ENCODE results near the gene ABCA10. TPM values are rescaled to one million over a fixed set of nuclear protein-coding genes. Genes with fewer than 3 reads are reported as not detected.

The ABCA10 gene
- 2.8 and 4.7 TPM in 2 replicates for total RNA-seq

DNA sequence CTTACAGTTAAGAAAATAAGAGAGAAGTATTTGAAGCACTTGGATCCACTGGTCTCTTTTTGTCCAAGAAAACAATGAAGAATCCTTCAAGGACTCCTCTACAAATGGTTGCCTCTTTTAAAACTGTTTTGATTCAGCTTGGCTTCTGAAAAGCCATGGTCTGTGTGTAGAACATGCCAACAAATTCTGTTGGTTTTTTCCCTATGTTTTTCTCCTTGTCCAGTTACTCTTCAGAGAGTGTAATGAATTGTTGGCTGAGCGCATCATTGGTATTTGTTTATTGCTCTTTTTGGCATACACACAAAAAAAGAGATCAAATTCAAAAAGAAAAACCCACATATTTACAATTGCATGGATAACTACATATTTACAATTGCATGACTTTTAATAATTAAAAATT lies at the start of gene ABCA10:
Gene ABCA10 (minus strand): TSS at position 249 of the 400 bp plus-strand sequence. CDS start 3,466 bp downstream, outside the sequence.

DNA sequence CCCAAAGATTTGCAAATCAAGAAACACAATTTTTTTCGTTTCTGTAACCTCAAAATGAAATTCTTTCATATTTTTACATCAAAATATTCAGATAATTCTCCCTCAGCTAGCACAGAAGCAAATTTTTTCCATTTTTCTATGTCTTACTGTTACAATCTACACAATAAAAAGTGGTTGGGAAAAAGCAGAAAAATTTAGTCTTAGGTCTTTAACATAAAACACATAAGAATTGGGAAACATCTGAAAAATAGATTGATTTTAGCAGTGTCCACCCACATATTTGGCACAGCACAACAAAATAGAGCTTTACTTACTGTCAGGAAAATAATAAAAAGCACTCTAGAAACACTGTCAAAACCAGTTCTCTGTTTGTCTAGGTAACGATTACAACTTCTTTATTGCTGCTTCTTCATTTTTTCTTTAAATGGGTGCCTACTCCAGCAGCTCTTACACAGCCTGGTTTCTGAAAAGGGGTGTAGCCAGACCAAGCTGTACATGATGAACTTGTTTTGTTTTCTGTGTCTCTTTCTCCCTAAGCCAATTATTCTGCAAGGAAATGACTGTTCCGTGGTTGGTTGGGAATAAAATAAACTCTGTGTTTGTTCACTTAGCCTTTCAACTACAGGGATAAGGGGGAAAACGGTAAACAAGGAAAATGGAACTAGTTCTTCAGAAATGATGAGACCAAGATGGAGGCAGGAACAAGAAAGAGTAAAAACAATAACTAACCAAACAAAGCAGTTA lies 87.0 kb downstream of the ABCA10 start, which contains the start of gene ABCA6:
Gene ABCA6 (minus strand): TSS at position 465 of the 744 bp plus-strand sequence. CDS start 1,192 bp downstream, outside the sequence.

Other genes starting within 250 kb of the ABCA10 start
- 18.7 and 23.3 TPM in 2 replicates for gene ABCA9, start 167.9 kb downstream of the ABCA10 start, total RNA-seq
- gene ABCA6, start 86.9 kb downstream of the ABCA10 start, total RNA-seq, result 21.3 and 37.1 TPM in 2 replicates
- 17.5 and 17.7 TPM in 2 replicates for gene ABCA5, start 98.3 kb upstream of the ABCA10 start, total RNA-seq
- 5.7 and 8.1 TPM in 2 replicates for gene MAP2K6, start 185.9 kb upstream of the ABCA10 start, total RNA-seq